Measurements from ENCODE around the gene DAPK1. TPM values are rescaled to one million over a fixed set of nuclear protein-coding genes. Genes with fewer than 3 reads are reported as not detected.

The DAPK1 gene
- total RNA-seq, 1 donor from 2014 or later: 35.1 TPM

DNA sequence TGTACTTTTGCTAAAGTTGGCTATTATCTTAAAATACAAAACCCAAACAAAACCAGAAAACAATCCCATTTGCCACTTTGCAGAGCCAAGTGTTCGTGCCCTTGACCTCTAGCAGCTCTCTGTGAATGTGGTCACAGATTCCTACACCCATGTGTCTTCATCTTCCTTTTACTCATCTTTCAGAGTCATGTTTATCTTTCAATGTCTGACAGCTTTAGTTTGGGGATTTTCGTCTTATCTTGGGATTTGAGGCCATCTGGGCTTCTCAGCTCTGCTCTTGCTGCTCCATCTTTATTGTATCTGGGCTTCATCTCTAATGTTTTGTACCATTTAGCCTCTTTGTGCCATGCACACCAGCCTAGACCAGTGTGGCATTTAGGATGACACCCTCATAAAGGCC lies 81.0 kb downstream of the DAPK1 start:
- no peaks in the 10 kb centered on the region for H4K20me1 ChIP-seq (ENCODE audit: insufficient read depth, low read length)
- FAIRE-seq (no peak), DNase-seq (ENCODE audit: low read depth) (no peak)
- no peak overlapping the region for H2AFZ ChIP-seq (ENCODE audit: low read depth, low read length)
- no peaks in the 10 kb centered on the region for H3K4me1 ChIP-seq (ENCODE audit: insufficient read depth, low read length)
- H3K79me2 ChIP-seq (ENCODE audit: insufficient read depth, low read length): no peaks in the 10 kb centered on the region
- peaks cover 45% of the 10 kb centered on the region for H3K4me1 Mint-ChIP-seq (ENCODE audit: low read depth, unreplicated experiment)
- H3K9me3 Mint-ChIP-seq (ENCODE audit: unreplicated experiment): no peaks in the 10 kb centered on the region
- H3K4me2 ChIP-seq (ENCODE audit: low read length): no peak overlapping the region
- no peak for TF ChIP-seq EZH2 (IDR thresholded peaks at IDR 0.05; ENCODE audit: insufficient read depth, low read length)
- TF ChIP-seq, protein P1, sequence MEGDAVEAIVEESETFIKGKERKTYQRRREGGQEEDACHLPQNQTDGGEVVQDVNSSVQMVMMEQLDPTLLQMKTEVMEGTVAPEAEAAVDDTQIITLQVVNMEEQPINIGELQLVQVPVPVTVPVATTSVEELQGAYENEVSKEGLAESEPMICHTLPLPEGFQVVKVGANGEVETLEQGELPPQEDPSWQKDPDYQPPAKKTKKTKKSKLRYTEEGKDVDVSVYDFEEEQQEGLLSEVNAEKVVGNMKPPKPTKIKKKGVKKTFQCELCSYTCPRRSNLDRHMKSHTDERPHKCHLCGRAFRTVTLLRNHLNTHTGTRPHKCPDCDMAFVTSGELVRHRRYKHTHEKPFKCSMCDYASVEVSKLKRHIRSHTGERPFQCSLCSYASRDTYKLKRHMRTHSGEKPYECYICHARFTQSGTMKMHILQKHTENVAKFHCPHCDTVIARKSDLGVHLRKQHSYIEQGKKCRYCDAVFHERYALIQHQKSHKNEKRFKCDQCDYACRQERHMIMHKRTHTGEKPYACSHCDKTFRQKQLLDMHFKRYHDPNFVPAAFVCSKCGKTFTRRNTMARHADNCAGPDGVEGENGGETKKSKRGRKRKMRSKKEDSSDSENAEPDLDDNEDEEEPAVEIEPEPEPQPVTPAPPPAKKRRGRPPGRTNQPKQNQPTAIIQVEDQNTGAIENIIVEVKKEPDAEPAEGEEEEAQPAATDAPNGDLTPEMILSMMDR (IDR thresholded peaks at IDR 0.05; ENCODE audit: insufficient read depth, low read depth, low read length): no peak
- H3K27me3 Mint-ChIP-seq (ENCODE audit: low read depth, unreplicated experiment): no peaks in the 10 kb centered on the region
- no peaks in the 10 kb centered on the region for H3K27me3 ChIP-seq (ENCODE audit: insufficient read depth, low read length)
- H3K4me3 ChIP-seq (ENCODE audit: insufficient read depth, low read depth, low read length): no peak overlapping the region
- H3K27ac ChIP-seq (ENCODE audit: low read depth, low read length): no peak overlapping the region
- H3K9ac ChIP-seq (ENCODE audit: low read length): no peak overlapping the region
- peaks cover 2% of the 10 kb centered on the region for H3K36me3 Mint-ChIP-seq (ENCODE audit: low read depth, unreplicated experiment)
- H3K4me3 Mint-ChIP-seq (ENCODE audit: unreplicated experiment): no peak overlapping the region
- H3K9me3 ChIP-seq (ENCODE audit: insufficient read depth, low read depth, low read length): no peaks in the 10 kb centered on the region
- no peak overlapping the region for H3K27ac Mint-ChIP-seq (ENCODE audit: unreplicated experiment)
- H3K36me3 ChIP-seq (ENCODE audit: insufficient read depth, low read length): no peaks in the 10 kb centered on the region

DNA sequence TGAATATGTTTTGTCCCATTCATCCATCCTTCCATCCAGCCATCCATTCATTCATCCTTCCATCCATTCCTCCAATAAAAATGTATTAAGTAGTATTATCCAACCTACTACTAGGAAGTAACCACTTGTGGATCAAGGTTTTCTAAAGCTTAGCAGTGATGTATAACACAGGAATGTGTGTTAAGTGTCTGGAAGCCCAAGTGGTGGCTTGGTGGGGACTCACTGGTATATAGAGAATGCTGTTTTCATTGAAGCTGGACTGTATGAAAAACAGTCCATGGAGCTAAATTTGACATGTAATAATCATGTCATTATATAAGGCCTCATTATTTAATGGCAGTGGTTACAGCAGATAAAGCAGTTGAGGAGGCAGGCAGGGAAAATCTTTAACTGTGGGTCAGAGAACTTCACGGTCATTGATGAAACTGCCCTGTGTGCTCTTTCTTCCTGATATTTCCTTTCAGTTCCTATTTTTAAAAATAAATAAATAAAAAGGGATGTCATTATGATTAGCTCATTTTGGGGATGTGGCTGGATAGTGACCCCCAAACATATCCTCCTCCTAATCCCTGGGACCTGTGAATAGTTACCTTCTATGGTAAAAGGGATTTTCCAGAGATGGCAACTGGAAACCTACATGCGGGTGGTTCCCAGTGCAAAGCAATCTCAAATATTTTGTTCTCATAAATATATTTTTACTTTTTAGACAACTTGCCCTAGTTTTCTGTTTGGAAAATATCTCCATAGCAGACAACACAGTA lies 82.3 kb downstream of the DAPK1 start:
- no peaks in the 10 kb centered on the region for H3K9me3 Mint-ChIP-seq (ENCODE audit: unreplicated experiment)
- DNase-seq (ENCODE audit: low read depth): peak; percentile 67
- H3K4me1 ChIP-seq (ENCODE audit: insufficient read depth, low read length): no peaks in the 10 kb centered on the region
- H3K36me3 ChIP-seq (ENCODE audit: insufficient read depth, low read length): no peaks in the 10 kb centered on the region
- H3K27me3 ChIP-seq (ENCODE audit: insufficient read depth, low read length): no peaks in the 10 kb centered on the region
- no peak overlapping the region for H3K27ac ChIP-seq (ENCODE audit: low read depth, low read length)
- TF ChIP-seq EZH2 (IDR thresholded peaks at IDR 0.05; ENCODE audit: insufficient read depth, low read length): no peak
- TF ChIP-seq, protein P1 (IDR thresholded peaks at IDR 0.05; ENCODE audit: insufficient read depth, low read depth, low read length): no peak
- H3K79me2 ChIP-seq (ENCODE audit: insufficient read depth, low read length): no peaks in the 10 kb centered on the region
- FAIRE-seq: no peak
- no peak overlapping the region for H3K9ac ChIP-seq (ENCODE audit: low read length)
- H3K4me3 ChIP-seq (ENCODE audit: insufficient read depth, low read depth, low read length): no peak overlapping the region
- H3K27me3 Mint-ChIP-seq (ENCODE audit: low read depth, unreplicated experiment): no peaks in the 10 kb centered on the region
- H4K20me1 ChIP-seq (ENCODE audit: insufficient read depth, low read length): no peaks in the 10 kb centered on the region
- H3K4me1 Mint-ChIP-seq (ENCODE audit: low read depth, unreplicated experiment): peaks cover 40% of the 10 kb centered on the region
- no peak overlapping the region for H3K4me3 Mint-ChIP-seq (ENCODE audit: unreplicated experiment)
- no peaks in the 10 kb centered on the region for H3K9me3 ChIP-seq (ENCODE audit: insufficient read depth, low read depth, low read length)
- H3K27ac Mint-ChIP-seq (ENCODE audit: unreplicated experiment): peak overlapping the region; percentile 30
- peaks cover 3% of the 10 kb centered on the region for H3K36me3 Mint-ChIP-seq (ENCODE audit: low read depth, unreplicated experiment)
- H3K4me2 ChIP-seq (ENCODE audit: low read length): no peak overlapping the region
- no peak overlapping the region for H2AFZ ChIP-seq (ENCODE audit: low read depth, low read length)

DNA sequence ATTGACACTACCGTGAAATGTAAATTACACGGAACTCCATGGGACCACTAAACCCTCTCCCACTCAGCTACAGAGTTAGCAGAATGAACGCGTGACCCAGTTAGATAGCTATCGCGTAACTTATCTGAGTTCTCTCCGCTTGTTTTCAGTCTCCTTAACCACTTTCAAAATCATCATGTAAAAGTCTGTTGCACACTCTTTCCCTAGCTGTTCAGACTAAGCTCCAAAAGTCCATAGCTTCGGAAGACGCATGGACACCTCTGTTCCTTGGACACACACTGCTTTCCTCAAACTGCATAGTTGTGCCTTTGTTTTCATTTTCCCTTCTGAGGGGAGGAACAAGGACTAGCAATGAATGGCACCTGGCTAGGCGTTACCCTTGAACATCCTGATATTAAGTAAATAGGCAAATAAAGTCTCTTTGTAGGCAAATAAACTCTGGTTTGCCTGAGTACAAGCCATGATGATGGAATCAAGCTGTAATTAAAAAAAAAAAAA lies 83.3 kb downstream of the DAPK1 start:
- no peaks in the 10 kb centered on the region for H3K36me3 ChIP-seq (ENCODE audit: insufficient read depth, low read length)
- no peaks in the 10 kb centered on the region for H3K79me2 ChIP-seq (ENCODE audit: insufficient read depth, low read length)
- H3K27ac ChIP-seq (ENCODE audit: low read depth, low read length): no peak overlapping the region
- H3K9me3 ChIP-seq (ENCODE audit: insufficient read depth, low read depth, low read length): no peaks in the 10 kb centered on the region
- no peak overlapping the region for H3K27ac Mint-ChIP-seq (ENCODE audit: unreplicated experiment)
- H4K20me1 ChIP-seq (ENCODE audit: insufficient read depth, low read length): no peaks in the 10 kb centered on the region
- H2AFZ ChIP-seq (ENCODE audit: low read depth, low read length): no peak overlapping the region
- H3K4me3 ChIP-seq (ENCODE audit: insufficient read depth, low read depth, low read length): no peak overlapping the region
- no peak overlapping the region for H3K4me3 Mint-ChIP-seq (ENCODE audit: unreplicated experiment)
- FAIRE-seq (no peak), DNase-seq (ENCODE audit: low read depth) (no peak)
- H3K9ac ChIP-seq (ENCODE audit: low read length): no peak overlapping the region
- no peak overlapping the region for H3K4me2 ChIP-seq (ENCODE audit: low read length)
- H3K27me3 Mint-ChIP-seq (ENCODE audit: low read depth, unreplicated experiment): no peaks in the 10 kb centered on the region
- no peaks in the 10 kb centered on the region for H3K9me3 Mint-ChIP-seq (ENCODE audit: unreplicated experiment)
- H3K4me1 ChIP-seq (ENCODE audit: insufficient read depth, low read length): no peaks in the 10 kb centered on the region
- H3K4me1 Mint-ChIP-seq (ENCODE audit: low read depth, unreplicated experiment): peaks cover 40% of the 10 kb centered on the region
- H3K27me3 ChIP-seq (ENCODE audit: insufficient read depth, low read length): no peaks in the 10 kb centered on the region
- TF ChIP-seq, protein P1 (IDR thresholded peaks at IDR 0.05; ENCODE audit: insufficient read depth, low read depth, low read length): no peak
- TF ChIP-seq EZH2 (IDR thresholded peaks at IDR 0.05; ENCODE audit: insufficient read depth, low read length): no peak
- peaks cover 3% of the 10 kb centered on the region for H3K36me3 Mint-ChIP-seq (ENCODE audit: low read depth, unreplicated experiment)
